Epithelial cell of esophagus (primary cell): Measurements from ENCODE around the gene CAB39L.
A peak's percentile ranks its signal among the peaks of the same experiment; 100 is the strongest.

Source experiments
- DNase-seq: peaks from one replicate; pipeline ENCODE4 v3.0.0; 2010; ENCODE audit warnings: low read depth
- H3K4me3 ChIP-seq: 2 replicates; pipeline ENCODE4 v1.5.1; 2011; ENCODE audit warnings: mild to moderate bottlenecking, low read length, control low read depth
- TF ChIP-seq, protein P1 (sequence below): IDR thresholded peaks from 2 replicates; pipeline ENCODE4 v1.5.1; 2011; ENCODE audit warnings: low read depth, mild to moderate bottlenecking, low read length, control low read depth, inconsistent platforms; ENCODE audit not compliant: insufficient read depth; ENCODE audit errors: missing control alignments

Gene CAB39L

DNA sequence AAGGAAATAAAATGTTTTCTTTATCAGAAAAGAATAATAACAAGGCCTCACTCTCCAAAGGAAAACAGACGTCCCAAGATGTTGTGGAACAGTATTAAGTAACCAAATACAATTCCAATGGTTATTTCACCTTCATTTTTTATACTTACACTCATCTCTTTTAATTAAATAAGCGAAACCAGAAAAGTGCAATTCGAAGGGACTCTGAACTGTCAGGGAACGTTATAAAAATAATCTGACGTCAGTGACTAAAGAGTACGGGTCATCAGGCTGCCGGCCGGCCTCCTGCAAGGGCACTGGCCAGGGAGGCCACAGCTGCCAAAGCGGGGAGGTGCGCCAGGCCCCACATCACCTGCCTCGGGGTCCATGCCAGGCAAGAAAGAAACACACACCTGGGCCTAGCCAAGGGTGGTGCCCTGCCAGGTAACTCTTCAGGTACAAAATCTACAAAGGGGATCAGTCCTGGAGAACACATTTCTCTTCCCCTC is 134.9 kb downstream of the CAB39L start:
- no peak for DNase-seq
- TF ChIP-seq, protein P1, sequence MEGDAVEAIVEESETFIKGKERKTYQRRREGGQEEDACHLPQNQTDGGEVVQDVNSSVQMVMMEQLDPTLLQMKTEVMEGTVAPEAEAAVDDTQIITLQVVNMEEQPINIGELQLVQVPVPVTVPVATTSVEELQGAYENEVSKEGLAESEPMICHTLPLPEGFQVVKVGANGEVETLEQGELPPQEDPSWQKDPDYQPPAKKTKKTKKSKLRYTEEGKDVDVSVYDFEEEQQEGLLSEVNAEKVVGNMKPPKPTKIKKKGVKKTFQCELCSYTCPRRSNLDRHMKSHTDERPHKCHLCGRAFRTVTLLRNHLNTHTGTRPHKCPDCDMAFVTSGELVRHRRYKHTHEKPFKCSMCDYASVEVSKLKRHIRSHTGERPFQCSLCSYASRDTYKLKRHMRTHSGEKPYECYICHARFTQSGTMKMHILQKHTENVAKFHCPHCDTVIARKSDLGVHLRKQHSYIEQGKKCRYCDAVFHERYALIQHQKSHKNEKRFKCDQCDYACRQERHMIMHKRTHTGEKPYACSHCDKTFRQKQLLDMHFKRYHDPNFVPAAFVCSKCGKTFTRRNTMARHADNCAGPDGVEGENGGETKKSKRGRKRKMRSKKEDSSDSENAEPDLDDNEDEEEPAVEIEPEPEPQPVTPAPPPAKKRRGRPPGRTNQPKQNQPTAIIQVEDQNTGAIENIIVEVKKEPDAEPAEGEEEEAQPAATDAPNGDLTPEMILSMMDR = no peak
- H3K4me3 ChIP-seq = no peak overlapping the region

DNA sequence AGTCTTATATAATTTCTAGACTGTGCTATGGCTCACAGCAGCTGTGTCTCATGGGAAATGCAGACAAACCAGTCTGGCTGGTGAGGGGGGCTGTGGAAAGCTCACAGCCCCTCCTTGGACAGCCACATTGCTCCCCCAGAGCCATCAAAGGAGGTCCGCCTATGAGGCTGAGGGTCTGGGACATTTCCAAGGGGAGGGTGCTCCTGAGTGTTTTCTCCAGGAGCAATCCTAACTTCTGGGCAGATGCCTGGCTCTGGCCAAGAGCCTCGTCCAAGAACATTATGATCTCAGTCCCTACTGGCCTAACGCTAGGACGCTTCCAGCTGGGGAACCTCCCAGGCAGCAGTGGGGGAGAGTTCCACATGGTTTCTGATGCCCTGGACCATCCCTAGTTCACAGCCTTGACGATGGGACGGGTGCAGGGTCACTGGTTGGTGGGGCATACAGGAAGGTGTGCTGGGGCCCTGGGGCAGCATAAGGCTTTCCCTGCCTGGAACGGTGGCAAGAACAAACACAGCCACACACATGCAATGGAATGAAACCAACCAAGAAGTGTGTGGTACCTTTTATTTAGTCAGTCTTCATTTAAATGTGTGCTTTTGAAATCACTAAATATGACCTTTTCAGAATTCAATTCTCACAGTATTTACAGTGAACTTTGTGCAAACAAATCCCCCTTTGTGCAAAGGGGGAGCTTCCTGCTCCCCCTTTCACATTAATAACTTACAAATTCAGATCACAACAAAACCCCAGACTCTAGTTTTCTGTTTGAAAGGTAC is 135.6 kb downstream of the CAB39L start:
- no peak overlapping the region for H3K4me3 ChIP-seq
- peak; percentile 53 for DNase-seq
- TF ChIP-seq, protein P1 = no peak

- DNase-seq = no peak
- H3K4me3 ChIP-seq = no peak overlapping the region
- TF ChIP-seq, protein P1 = no peak
Measured at GRCh38 chr13:49307365-49307764, 136.5 kb downstream of the CAB39L start.

DNA sequence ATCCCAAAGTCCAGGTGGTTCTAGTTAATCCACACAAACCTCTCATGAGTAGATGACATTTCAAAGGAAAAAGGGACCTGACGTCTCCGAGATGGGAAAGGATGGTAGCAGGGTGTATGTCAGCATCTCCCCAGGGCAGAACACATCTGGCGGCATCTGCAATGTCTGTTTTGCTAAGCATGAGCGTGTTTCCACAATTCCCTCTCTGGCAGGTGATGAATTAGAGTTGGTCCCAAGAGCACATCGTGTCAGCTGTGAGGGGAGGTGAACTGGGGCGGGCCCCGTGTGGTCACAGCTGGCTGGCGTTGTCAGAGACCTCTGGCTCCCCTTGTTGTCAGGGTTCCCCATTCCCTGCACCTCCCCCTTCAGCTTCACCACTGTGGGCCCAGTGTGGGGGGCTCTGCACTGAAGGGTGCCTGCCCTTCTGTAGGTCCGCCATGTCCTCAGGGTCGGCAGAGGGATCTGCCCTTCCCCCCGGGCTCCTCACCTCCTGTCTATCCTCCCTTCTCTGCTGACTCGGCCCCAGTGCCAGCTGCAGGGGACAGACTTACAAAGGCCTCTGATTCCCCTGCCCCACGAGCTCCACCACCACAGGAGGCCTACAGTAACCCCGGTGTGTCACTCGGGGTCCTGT is 138.0 kb downstream of the CAB39L start:
- TF ChIP-seq, protein P1 = no peak
- DNase-seq = no peak

GRCh38 chr13:49304763-49305700 is 138.8 kb downstream of the CAB39L start:
- H3K4me3 ChIP-seq = no peak overlapping the region
- no peak for DNase-seq
- TF ChIP-seq, protein P1 = no peak

More for the DNA sequence above, 138.0 kb downstream of the CAB39L start:
- no peak overlapping the region for H3K4me3 ChIP-seq

DNA sequence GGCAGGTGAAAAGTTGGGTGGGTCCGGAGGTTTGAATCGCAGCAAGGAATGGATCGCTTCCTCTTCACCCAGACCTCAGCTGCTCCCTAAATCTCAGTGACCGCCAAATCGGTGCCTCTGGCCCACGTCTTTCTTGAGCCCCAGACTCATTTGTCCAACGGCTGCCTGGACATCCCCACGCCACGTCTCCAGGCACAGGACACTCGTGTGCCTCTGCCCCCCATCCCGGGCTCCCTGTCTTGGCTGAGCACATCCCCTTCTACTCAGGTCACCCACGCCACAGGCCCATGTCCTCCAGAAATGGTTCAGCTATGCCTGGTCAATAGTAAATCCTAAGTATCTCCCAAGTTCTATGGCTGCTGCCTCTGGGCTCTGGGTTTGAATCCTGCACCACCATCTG is 139.5 kb downstream of the CAB39L start:
- TF ChIP-seq, protein P1 = no peak
- H3K4me3 ChIP-seq = no peak overlapping the region
- no peak for DNase-seq
